ENCODE results near the gene LAMA4. TPM values are rescaled to one million over a fixed set of nuclear protein-coding genes. Genes with fewer than 3 reads are reported as not detected.
A peak's percentile ranks its signal among the peaks of the same experiment; 100 is the strongest.

LAMA4 gene
- total and polyA plus RNA-seq, 4 donors = 28.4 to 261 (median 79.8) TPM

- DNase-seq (peak; percentile 43 to 81 (median 76)), ATAC-seq (ENCODE audit: insufficient read depth, low FRiP score) (no peak)
- Histone ChIP-seq H3K9ac (ENCODE audit: insufficient read depth in 1 of 2, low read length in 2 of 2) (peak overlapping the region; percentile 86 to 96), H3K36me3 (ENCODE audit: control insufficient read depth in 4 of 4, insufficient read depth in 4 of 4, low read length in 4 of 4) (peaks cover 0 to 36% (median 10%) of the 10 kb centered on the region in 4 donors), H3K4me3 (peak overlapping the region; percentile 63), H3K27me3 (ENCODE audit: control insufficient read depth in 3 of 3, insufficient read depth in 3 of 3, low read length in 2 of 3) (peaks cover 0 to 2% (median 0%) of the 10 kb centered on the region in 3 donors), H3K27ac (ENCODE audit: low read depth in 1 of 2, low read length in 1 of 2) (peak overlapping the region; percentile 79 to 90), H3K4me1 (ENCODE audit: control insufficient read depth in 5 of 5, insufficient read depth in 5 of 5, low read length in 5 of 5) (peaks cover 4 to 38% (median 15%) of the 10 kb centered on the region in 5 donors), H3K9me3 (ENCODE audit: control insufficient read depth in 4 of 4, insufficient read depth in 3 of 4, low read length in 3 of 4) (no peaks in the 10 kb centered on the region)
- WGBS, 2 donors = 45 to 59% methylated on average over 2 of the region's 2 CpGs
- TF ChIP-seq CTCF (IDR thresholded peaks at IDR 0.05; ENCODE audit: control extremely low read depth, extremely low read depth) = no peak
These were observed 1.5 kb downstream of the LAMA4 start for GRCh38 chr6:112252571-112253497.

- Histone ChIP-seq H3K27me3 (ENCODE audit: control insufficient read depth in 3 of 3, insufficient read depth in 3 of 3, low read length in 2 of 3) (peaks cover 0 to 2% (median 0%) of the 10 kb centered on the region in 3 donors), H3K27ac (ENCODE audit: low read depth in 1 of 2, low read length in 1 of 2) (peak overlapping the region; percentile 70 to 87), H3K9ac (ENCODE audit: insufficient read depth in 1 of 2, low read length in 2 of 2) (peak overlapping the region in 1 of 2 donors; percentile 96), H3K36me3 (ENCODE audit: control insufficient read depth in 4 of 4, insufficient read depth in 4 of 4, low read length in 4 of 4) (peaks cover 0 to 36% (median 14%) of the 10 kb centered on the region in 4 donors), H3K4me1 (ENCODE audit: control insufficient read depth in 5 of 5, insufficient read depth in 5 of 5, low read length in 5 of 5) (peaks cover 4 to 53% (median 22%) of the 10 kb centered on the region in 5 donors), H3K9me3 (ENCODE audit: control insufficient read depth in 4 of 4, insufficient read depth in 3 of 4, low read length in 3 of 4) (no peaks in the 10 kb centered on the region), H3K4me3 (peak overlapping the region; percentile 37)
- whole genome bisulfite sequencing, 2 donors = 50 to 74% methylated on average over 6 of the region's 6 CpGs
- ATAC-seq (ENCODE audit: insufficient read depth, low FRiP score) (no peak), DNase-seq (peak; percentile 59 to 91 (median 83))
- TF ChIP-seq CTCF (IDR thresholded peaks at IDR 0.05; ENCODE audit: control extremely low read depth, extremely low read depth) = no peak
These were observed 3.0 kb downstream of the LAMA4 start for GRCh38 chr6:112251171-112251875.

GRCh38 chr6:112249489-112249888 is 4.9 kb downstream of the LAMA4 start:
- DNase-seq = no peak
- peaks cover 0 to 45% (median 18%) of the 10 kb centered on the region in 4 donors for H3K36me3 ChIP-seq (ENCODE audit: control insufficient read depth in 4 of 4, insufficient read depth in 4 of 4, low read length in 4 of 4)
- no peak overlapping the region for H3K9ac ChIP-seq (ENCODE audit: insufficient read depth in 1 of 2, low read length in 2 of 2)
- H3K27ac ChIP-seq (ENCODE audit: low read depth in 1 of 2, low read length in 1 of 2) = peak overlapping the region in 1 of 2 donors; percentile 46
- H3K27me3 ChIP-seq (ENCODE audit: control insufficient read depth in 3 of 3, insufficient read depth in 3 of 3, low read length in 2 of 3) = peaks cover 0 to 2% (median 0%) of the 10 kb centered on the region in 3 donors
- no peaks in the 10 kb centered on the region for H3K9me3 ChIP-seq (ENCODE audit: control insufficient read depth in 4 of 4, insufficient read depth in 3 of 4, low read length in 3 of 4)
- TF ChIP-seq CTCF (IDR thresholded peaks at IDR 0.05; ENCODE audit: control extremely low read depth, extremely low read depth) = no peak
- 58 to 84% methylated on average over 4 of the region's 4 CpGs for WGBS, 2 donors
- peaks cover 2 to 60% (median 29%) of the 10 kb centered on the region in 5 donors for H3K4me1 ChIP-seq (ENCODE audit: control insufficient read depth in 5 of 5, insufficient read depth in 5 of 5, low read length in 5 of 5)
- no peak for ATAC-seq (ENCODE audit: insufficient read depth, low FRiP score)
- no peak overlapping the region for H3K4me3 ChIP-seq

All from lung (tissue), 12 donors.